NCI-H146 treated with DMSO at 0.1 percent for 48 hours (cell line): Measurements from ENCODE around the gene ETV3.

ENCODE experiments used
- DNase-seq: peaks from one replicate; lab custom pipeline; 2025; ENCODE audit not compliant: unreplicated experiment; lab: John Stamatoyannopoulos, UW

The ETV3 gene

DNA sequence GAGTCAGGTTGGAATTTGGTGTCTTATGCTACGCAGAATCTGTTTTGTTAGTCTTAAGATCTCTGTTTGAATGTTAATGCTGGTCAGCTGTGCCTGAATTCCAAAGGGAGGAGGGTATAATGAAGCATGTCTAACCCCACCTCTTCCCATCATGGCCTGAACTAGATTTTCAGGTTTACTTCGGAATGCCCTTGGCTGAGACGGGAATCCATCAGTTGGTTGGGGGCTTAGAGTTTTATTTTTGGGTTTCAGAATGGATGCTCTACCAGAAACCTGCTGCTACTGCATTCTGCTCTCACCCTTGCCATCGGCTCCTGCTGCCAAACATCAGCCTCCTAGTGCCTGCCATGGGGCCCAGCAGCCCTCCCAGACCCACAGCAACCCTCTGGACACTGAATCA is 24.1 kb upstream of the ETV3 start:
- no peak for DNase-seq

DNA sequence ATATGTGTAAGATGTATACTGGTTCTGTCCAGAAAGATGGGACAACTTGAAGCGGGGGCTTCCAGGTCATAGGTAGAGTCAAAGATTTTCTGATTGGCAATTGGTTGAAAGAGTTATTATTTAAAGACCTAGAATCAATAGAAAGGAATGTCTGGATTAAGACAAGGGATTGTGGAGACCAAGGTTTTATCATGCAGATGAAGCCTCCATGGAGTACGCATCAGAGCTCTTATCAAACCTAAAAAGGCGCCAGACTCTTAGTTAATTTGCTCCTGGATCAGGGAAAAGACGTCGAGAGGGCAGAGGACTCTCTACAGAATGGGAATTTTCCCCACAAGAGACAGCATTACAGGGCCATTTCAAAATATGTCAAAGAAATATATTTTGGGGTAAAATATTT is 23.7 kb upstream of the ETV3 start:
- no peak for DNase-seq

DNA sequence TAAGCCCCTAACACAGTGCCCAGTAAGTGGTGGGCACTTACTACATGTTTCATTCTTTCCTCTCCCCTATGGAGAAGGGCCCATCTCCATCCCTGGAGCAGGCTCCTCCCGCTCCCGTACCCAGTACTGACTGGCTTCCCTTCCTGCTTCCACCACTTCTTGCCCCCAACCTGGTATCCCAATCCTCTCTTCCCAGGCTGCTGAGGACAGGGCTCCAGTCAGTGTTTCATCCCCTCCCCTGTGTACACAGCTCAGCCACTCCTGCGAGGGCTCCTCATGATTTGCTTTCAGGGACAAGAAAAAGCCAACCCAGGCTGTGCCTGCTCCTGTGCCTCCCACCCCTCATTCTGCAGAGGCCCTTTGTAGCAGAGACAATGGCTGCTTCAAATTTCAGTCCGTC is 20.8 kb upstream of the ETV3 start:
- no peak for DNase-seq

DNA sequence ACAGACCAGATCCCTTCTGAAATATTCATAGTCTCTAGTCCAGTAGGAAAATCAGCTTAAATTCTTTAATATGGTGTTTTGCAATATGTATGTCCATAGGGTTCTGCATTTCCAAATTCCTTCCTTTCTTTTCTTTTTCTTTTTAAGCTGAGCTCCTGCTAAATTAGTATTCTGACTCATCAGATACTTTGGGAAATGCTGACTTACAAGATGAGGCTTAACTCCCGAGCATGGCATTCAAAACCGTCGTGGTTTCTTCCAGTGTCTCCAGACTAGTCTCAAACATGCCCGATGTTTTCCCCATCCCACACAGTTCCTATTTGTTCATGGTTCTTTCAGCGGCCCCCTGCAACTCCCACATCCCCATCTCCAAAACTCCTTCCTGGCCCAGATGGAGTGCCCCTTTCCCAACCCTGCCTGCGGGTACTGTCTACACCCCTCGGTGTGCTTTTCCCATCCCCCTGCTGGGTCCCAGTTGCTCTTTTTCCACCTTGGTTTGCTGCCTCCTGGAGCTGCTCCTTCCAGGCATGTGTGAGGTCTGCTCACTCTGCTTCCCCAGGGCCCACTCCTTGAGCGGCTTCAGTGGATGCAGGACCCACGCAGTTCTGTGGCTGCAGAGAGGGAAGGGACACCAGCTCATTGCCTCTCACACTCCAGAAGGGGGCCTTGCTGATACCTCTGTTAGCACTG is 19.5 kb upstream of the ETV3 start:
- DNase-seq = no peak

DNA sequence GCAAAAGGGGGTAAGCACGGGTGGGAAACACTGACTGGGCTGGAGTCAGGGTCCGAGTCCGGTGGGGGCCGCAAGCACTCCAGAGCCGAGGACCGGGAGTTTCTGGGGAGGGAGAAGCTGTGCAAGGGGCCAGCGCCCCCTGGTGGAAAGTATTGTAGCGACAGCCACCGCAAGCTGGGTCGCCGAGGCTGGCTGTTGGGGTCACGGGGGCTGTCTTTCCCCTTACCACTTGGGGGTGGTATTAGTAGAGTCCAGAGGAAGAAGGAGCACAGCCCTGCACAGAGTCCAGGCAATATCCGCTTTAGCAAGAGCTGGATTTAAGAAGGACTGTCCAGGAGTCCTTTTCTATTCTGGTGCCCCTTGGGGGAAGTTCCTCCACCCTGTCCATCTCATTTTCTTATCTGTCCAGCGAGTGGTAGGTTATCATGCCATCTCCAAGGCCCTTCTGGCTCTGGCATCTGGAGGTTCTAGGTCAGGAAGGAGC is 17.9 kb upstream of the ETV3 start:
- DNase-seq = peak; percentile 14

DNA sequence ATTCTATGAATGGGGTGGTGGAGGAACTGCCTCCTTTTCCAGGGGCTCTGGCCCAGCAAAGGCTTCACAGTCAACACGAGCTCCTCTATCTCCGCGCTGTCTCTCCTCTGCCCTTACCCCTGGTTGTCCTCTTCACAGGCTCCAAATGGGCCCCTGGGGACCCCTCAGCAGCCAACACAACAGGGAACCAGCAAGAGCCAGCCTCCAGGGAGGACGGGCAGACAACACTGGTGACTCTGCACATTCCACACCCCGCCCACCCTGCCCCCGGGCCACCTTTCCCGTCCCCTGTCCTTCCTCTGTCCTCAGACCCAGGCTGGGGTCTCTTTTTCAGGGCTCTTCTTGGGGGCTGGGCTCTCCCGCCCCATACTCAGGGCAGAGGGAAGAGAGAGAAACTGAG is 17.5 kb upstream of the ETV3 start:
- no peak for DNase-seq

DNA sequence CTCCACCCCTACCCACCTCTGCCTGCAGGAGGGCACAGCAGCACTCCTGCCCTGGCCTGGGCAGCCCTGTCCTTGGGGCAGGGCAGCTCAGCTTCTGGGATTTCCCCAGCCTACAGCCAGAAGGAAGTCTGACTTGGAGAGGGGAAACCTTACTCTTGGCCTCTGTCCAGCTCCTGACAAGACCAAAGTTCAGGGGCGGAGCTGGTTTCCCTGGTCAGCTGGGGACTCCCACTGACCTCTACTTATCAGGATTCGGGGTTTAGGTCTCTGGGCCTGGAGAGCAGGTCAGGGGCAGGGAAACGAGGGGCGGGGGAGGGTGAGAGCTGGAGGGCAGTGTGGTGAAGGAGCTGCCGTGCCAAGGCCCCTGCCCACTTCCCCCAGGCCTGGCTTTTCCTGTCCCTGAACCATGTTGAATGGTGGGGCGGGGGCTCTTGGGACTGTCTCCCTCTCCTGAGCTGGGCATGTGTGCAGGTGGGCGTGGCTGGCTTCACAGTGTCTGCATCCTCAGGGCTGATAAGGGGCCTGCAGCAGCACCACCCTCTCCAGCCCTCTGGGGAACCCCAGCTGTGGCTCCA is 16.8 kb upstream of the ETV3 start:
- DNase-seq = no peak

DNA sequence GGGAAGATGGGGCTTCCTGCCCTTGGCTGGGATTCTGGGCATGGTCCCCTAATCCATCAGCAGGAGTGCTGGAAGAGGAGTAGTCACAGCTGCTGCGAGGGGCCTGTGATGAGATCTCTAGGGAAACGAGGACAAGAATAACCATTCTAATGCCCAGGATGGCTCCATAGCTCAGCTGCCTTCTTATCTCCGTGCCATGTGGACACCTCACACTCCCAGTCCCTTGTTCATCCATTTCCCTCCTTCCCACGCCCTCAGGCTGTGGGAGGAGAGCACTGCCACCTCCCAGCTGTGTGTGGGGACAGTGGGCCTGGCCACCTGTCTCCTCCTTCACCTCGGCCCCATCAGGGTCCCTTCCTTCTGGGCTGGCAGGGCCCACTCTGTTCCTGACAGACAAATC is 16.1 kb upstream of the ETV3 start:
- DNase-seq = peak; percentile 7

DNA sequence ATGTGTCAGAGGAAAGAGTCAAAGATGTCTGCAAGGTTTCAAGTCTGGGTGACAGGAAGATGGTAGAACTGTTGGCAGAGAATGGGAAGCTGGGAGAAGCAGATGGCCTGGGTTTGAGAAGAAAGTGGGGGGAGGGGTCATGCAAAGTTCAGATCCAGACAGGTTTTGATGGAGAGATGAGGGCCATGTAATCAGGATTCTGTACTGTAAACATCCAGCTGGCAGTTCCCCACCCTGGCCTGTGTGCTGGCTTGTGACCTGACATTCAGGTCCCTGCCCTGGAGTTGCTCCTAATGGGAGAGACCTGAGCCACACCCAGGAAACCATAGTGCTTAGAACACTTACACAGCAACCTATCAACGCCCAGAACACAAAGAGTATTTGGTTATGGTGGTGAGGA is 15.6 kb upstream of the ETV3 start:
- DNase-seq = no peak

DNA sequence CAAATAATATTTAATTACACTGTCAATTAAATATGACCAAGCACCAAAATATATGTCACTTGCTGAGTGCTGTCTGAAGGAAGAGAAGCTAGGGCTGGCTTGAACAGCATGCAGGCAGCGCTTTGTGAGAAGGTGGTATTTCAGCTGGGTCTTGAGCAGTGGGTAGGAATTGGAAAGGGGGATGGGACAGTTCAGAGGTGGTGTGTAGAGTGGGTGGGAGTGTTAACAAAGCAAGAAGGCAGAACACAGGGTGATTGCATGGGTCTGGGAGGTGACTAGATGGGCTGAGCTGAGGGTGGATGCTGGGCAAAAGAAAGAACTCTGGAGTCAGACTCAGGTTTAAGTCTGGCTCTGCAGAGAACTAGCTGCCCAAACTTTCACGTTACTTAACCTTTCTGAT is 14.3 kb upstream of the ETV3 start:
- DNase-seq = no peak

DNA sequence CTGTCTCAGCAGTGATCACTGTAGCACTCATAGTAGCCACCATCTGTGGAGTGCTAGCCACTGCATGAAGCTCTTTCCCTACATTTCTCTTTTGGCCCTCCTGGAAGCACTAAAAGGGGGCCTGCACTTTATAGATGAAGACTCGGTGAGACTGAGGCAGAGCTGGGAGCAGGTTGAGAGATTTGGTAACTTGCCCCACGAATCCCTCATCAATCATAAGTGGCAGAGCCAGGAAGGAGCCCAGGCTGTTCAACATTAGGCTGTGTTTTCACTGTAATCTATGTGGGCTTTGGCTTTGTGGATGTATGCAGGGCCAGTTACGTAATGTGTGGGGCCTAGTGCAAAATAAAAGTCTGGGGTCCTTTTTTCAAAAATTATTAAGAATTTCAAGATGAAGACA is 13.3 kb upstream of the ETV3 start:
- no peak for DNase-seq

DNA sequence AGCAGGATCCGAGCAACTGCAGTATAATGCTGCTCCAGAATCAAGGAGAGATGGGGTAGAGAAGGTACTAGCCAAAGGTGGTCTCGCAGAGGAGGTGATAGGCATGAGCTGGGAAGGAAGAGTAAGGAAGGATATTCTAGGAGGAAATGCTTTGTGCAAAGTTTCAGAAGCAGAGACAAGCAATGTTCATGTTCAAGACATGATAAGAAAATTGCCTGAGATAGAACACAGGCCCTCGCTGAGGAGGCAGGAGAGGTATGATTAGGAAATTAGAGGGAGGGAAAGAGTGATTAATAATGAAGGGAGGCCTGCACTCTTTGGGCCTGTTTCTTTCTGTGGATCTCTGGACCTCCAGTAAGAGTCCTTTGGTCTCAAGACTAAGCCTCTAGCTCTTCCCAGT is 12.9 kb upstream of the ETV3 start:
- no peak for DNase-seq

DNA sequence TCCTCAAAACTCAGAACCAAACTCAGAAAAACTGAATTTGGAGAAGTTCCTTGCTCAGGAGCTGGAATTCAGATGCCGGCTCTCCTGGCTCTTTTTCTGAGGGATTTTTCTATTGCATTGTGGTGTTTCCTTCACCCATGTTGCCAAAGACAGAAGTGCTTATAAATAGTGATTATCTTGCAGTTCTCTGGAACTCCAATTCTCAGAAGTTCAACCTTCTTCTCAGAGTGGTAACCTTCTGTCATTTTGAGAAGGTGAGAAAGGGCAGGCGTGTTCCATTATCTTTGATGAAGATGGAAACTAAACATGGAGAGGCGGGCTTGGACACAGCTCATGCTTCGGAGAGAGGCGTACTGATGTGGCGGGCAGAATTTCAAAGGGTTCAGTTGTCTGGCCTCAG is 12.4 kb upstream of the ETV3 start:
- DNase-seq = no peak

DNA sequence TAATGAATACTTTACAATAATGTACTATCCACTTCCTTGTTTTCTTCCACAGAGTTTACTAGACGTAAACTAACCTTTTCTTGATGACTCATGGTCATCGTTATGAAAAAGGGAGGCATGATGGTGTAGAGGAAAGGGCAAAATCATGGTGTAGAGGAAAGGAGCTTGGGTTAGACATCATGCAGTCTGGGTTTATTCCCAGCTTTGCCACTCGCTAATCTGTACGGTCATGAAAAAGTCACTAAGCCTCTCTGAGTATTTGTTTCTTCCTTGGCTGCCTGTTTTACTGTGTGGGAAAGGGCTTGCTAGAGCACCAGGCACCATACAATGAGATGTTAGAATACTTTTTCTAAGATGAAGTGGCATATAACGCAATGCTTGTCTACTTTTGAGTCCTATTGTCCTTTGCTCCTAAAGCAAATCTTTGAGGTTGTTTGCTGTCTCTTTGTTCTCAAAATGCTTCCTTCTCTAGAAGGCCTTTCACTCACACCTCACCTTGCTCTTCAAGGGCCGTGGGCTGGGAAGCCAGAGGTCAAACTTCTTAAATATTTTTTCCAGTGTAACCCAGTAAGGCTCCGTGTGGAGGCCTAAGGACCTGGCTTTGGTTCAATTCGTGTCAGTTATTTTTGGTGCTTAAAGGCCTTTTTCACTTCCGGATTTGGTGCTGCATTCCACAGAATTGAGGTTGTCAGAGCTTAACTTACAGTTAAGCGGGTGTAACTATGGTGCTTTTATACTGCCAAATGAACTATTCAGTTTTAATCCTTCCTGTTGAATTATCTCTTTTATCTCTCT is 9.9 kb upstream of the ETV3 start:
- DNase-seq = no peak

DNA sequence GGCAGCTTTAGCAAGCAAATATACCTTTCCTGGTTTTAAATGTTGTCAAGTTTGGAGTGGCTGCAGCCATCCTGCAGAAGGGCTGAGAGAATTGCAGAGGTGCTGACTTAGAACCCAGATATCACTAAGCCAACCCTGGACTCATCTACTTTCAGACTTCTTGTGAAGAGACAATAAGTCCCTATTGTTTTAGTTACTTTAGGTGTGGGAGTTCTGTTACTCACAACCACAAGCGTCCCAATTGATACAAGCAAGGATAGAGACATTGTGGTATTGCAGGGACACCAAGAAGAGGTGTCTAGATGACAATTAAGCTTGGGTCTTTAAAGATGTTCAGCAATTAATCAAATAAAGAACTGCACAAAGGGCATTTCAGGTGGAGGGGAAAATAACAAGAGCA is 8.8 kb upstream of the ETV3 start:
- DNase-seq = no peak

DNA sequence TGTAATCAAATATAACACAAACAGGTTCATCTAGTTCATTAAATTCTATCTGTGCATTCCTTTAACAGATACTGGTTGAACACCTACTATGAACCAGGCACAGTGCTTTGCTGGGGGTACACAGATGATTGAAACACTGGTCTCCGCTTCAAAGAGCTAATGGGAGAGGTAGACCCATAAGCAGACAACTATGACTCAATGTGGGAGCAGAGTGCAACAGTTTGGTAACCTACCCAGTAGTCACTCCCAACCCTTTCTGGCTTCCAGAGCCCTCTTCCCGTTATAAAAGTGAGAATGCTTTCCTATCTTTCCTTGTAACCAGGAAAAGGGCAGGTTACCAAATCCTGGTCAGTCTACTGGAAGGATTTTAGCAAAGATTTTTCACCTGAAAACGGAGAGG is 8.0 kb upstream of the ETV3 start:
- DNase-seq = no peak

DNA sequence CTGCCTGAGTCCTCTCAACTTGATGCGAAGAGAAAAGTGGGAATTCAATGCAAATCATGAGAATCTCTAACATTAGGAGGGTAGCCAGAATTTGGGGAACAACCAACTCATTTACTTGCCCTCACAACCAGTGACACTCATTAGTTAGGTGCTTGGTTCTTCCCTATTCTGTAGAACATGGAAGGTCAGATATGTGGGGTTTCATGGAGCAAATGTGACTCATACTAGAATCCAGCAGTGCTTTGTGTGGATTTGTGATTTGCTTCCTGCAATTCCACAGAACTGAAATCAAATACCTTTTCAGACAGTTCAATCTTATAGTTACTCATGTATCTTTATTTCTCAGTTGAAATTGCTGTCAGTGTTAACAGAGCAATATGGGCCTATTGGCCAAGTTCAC is 6.9 kb upstream of the ETV3 start:
- DNase-seq = no peak

DNA sequence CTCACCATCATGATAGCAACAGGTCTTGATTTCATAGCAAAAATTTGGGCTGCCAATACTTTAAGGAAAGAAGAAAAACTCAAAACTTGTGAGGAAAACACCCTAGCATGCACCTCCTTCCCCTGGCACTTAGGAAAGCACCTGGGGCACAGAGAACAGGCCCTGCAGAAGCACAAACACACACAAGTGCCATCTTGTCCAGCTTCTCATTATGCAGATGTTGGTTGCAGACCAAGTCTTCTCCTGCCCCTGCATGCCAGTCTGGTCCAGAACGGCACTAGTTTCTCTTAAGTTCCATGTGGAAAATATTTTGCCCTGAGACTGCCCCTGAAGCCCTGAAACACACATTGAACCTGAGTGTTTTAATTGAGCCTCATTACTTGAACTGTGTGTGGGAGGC is 6.3 kb upstream of the ETV3 start:
- DNase-seq = no peak

DNA sequence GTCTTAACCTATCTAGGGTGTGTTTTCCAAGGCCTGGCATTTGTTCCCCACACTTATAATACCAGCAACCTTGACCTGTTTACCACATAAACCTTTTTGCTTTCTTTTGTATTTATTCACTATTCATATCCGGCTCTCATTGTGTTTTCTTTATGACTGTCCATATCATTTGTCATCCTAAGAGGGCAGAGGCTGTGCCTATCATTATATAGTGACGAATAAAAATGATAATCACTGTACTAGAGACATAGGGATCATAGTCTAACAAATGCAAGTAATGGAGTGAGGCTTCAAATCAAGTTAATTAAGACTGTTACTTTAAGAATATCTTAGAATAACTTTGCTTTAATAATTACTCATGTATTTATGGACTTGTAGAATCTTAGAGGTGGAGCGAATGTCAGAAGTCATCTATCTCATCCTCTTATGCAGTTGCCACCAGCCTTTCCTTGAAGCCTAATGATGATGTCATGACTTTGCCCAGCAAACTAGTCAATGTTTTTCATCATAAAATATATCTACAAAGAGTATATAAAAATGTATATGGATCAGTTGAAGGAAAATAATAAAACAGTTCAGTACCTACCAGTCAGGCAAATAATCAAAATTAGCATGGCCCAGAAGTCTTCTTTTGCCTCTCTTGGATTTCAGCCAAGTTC is 4.7 kb upstream of the ETV3 start:
- DNase-seq = no peak

DNA sequence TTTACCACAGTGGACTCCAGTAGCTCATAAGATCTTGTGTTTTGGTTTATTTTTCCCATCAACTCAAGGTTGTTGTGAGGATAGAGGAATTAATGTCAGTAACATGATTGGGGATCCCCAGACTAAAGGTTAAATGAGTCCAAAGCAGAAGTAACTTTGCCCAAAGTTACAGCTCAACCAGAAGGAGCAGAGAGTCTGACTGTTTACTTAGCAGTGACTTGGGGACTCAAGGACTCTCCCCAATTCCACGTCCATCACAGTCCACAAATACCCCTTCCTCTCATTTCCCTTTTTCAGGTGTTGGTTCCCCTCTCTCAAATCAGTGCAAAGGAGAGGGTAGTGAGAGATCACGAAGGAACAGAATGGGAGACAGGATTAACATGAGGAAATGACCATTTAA is 4.0 kb upstream of the ETV3 start:
- DNase-seq = no peak

DNA sequence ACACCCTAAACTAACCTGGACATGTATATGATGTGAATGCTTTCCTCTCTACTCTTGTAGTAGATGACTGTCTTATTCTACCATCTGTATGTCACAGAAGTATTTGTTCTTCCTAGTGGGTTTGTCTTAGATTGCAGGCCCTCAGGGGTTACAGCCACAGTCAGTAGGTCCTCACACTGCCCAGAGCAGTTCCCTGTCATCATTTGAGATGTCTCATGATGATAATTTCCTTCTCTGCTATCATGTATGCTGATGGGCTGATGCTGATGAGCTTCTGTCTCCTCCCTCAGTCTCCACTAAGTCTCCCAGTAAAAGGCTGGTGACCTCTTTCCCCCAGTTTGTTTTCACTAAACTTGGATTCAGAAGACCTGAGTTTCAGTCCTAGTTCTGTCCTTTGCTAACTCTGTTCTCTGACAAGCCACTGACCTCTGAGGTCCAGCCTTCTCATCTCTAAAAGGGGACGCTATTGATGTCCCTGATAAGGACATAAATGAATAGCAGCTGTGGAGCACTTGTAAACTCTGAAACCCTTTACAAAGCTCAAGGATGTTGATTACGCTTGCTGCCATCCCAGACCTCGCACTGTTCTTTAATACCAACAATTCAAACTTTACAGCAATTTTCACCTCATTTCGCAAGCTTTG is 3.1 kb upstream of the ETV3 start:
- DNase-seq = no peak
